GM06990 (cell line): ENCODE measurements around the gene DCXR.

ENCODE experiments used
- DNase-seq: peaks from one replicate; pipeline ENCODE4 v3.0.0-alpha.2; 2011; ENCODE audit not compliant: insufficient read length; ENCODE audit errors: extremely low read depth
- H3K27me3 ChIP-seq: replicated peaks from 2 replicates; pipeline ENCODE4 v1.6.0; 2011; ENCODE audit warnings: low read length; ENCODE audit not compliant: control insufficient read depth, insufficient read depth
- H3K36me3 ChIP-seq: 2 replicates; pipeline ENCODE4 v1.5.1; 2011; ENCODE audit warnings: low read length; ENCODE audit not compliant: control insufficient read depth, insufficient read depth
- H3K4me3 ChIP-seq: replicated peaks from 2 replicates; pipeline ENCODE4 v1.5.1; 2011; ENCODE audit warnings: low read depth, mild to moderate bottlenecking, control low read depth, low read length
- CTCF ChIP-seq: IDR thresholded peaks from 2 replicates; pipeline ENCODE4 v1.5.1; 2011; ENCODE audit warnings: low read length, control low read depth, mild to moderate bottlenecking, inconsistent platforms; ENCODE audit not compliant: insufficient read depth, poor library complexity, severe bottlenecking

The DCXR gene

GRCh38 chr17:82005701-82006348, 31.7 kb downstream of the DCXR start:
- no peak for TF ChIP-seq CTCF
- DNase-seq, result no peak
- Histone ChIP-seq H3K4me3 (no peak overlapping the region), H3K27me3 (no peaks in the 10 kb centered on the region), H3K36me3 (peaks cover 2% of the 10 kb centered on the region; the same call in 1 of the 2 replicates)

DNA sequence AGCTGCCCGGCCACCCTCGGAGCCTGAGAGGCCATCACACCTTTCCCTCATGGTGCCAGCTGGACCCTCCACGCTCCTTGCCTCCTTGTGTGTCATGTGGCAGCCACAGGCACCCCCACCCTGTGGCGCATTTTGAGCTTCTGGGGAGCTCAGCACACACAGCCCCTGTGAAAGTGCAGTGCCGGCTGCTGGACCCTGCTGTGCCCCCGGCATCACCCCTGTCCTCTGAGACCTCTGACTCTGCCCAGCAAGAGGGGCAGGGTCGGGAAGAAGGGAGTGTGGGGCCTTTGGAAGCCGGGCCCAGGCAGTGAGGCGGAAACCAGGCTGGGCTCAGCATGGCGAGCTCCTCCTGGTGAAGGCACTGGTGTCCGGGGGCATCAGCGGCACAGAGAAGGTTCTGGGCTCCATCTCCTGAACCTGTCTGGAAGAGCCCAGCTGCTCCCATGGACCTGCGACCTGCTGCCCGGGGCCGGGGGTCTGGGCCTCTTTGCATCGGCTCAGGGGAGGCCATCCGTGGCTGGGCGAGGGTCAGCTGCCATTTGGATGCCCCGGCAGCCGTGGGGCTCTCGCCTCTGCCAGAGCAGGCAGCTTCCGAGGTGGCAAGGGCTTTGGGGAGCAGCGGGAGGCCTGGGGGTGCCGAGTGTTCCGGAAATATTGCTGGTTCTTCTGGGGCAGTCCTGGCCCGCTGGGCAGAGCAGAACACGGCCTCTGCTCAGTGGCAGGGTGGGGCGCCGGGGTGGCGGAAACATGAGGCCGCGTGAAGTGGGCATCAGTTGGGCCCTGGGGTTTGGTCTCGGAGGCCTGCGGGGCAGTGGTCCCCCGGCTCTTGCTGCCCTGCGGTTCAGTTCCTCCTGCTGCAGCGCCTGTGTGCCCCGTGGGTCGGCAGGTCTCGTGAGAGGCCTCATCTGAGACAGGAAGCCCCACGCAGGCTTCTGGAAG, 32.7 kb downstream of the DCXR start:
- no peak overlapping the region for H3K4me3 ChIP-seq
- no peak for DNase-seq
- no peaks in the 10 kb centered on the region for H3K27me3 ChIP-seq
- H3K36me3 ChIP-seq, result peaks cover 2% of the 10 kb centered on the region; the same call in 1 of the 2 replicates
- TF ChIP-seq CTCF, result no peak

GRCh38 chr17:82003411-82004381, 33.8 kb downstream of the DCXR start:
- Histone ChIP-seq H3K4me3 (no peak overlapping the region), H3K27me3 (no peaks in the 10 kb centered on the region), H3K36me3 (no peaks in the 10 kb centered on the region; the same call in none of the 2 replicates)
- no peak for TF ChIP-seq CTCF
- DNase-seq, result no peak

GRCh38 chr17:82001571-82002056, 35.9 kb downstream of the DCXR start:
- no peak for DNase-seq
- Histone ChIP-seq H3K4me3 (no peak overlapping the region), H3K36me3 (no peaks in the 10 kb centered on the region; the same call in none of the 2 replicates), H3K27me3 (no peaks in the 10 kb centered on the region)
- no peak for TF ChIP-seq CTCF
